ENCODE measurements around the gene ACSL5. TPM values are rescaled to one million over a fixed set of nuclear protein-coding genes. Genes with fewer than 3 reads are reported as not detected.

The ACSL5 gene
- total RNA-seq, 1 donor from 2014 or later: 9.3 TPM

DNA sequence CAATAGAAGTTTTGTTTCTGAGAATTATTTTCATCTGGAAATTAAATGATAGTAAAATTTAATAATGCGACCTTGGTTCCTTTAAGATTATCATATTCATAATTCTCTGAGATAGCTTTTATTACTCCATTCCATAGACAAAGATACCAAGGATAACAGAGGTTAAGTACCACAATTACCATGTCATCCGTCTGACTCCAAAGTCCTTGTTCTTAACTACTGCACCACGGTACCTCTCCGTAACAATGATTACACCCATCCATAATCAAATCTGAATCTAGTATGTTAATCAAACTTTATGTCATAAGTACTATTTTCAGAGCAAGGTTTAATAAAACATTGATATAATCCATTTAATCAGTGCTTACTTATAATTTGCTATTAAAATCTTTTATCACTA, 64.4 kb downstream of the ACSL5 start:
- no peak for DNase-seq (ENCODE audit: low spot score in 2 of 2)
- Histone ChIP-seq H3K9me3 (no peaks in the 10 kb centered on the region), H3K36me3 (peaks cover 37 to 75% of the 10 kb centered on the region in 2 donors), H3K27me3 (no peaks in the 10 kb centered on the region), H3K27ac (no peak overlapping the region), H3K4me1 (no peaks in the 10 kb centered on the region), H3K4me3 (no peak overlapping the region)
- intact Hi-C loops (cut with DNase I): no loop called here
- TF ChIP-seq, protein P1, sequence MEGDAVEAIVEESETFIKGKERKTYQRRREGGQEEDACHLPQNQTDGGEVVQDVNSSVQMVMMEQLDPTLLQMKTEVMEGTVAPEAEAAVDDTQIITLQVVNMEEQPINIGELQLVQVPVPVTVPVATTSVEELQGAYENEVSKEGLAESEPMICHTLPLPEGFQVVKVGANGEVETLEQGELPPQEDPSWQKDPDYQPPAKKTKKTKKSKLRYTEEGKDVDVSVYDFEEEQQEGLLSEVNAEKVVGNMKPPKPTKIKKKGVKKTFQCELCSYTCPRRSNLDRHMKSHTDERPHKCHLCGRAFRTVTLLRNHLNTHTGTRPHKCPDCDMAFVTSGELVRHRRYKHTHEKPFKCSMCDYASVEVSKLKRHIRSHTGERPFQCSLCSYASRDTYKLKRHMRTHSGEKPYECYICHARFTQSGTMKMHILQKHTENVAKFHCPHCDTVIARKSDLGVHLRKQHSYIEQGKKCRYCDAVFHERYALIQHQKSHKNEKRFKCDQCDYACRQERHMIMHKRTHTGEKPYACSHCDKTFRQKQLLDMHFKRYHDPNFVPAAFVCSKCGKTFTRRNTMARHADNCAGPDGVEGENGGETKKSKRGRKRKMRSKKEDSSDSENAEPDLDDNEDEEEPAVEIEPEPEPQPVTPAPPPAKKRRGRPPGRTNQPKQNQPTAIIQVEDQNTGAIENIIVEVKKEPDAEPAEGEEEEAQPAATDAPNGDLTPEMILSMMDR (IDR thresholded peaks at IDR 0.05): no peak

DNA sequence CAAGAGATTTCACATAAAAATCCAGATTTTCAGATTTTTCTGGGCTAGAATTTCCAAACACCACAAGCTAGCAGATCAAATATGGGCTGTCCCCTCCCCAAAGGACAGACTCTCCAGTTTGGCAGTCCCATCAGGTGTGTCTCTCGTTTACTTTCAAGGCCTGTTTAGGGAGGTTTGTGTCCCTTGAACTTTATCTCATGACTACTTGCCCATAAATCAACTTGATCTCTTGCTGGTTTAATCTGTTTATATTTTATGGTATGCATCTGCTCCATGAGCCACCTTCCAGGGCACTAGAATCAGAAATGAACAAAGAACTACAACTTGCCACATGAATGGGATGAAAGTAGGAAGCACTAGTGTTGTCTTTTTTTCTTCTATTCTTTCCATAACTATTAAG, 67.6 kb downstream of the ACSL5 start:
- no peak for DNase-seq (ENCODE audit: low spot score in 2 of 2)
- TF ChIP-seq, protein P1 (IDR thresholded peaks at IDR 0.05): no peak
- H3K9me3 ChIP-seq: no peaks in the 10 kb centered on the region
- peaks cover 22 to 68% of the 10 kb centered on the region in 2 donors for H3K36me3 ChIP-seq
- no peaks in the 10 kb centered on the region for H3K27me3 ChIP-seq
- H3K4me3 ChIP-seq: no peak overlapping the region
- H3K27ac ChIP-seq: no peak overlapping the region
- intact Hi-C loops (cut with DNase I): no loop called here
- H3K4me1 ChIP-seq: peaks cover 0 to 7% of the 10 kb centered on the region in 2 donors

DNA sequence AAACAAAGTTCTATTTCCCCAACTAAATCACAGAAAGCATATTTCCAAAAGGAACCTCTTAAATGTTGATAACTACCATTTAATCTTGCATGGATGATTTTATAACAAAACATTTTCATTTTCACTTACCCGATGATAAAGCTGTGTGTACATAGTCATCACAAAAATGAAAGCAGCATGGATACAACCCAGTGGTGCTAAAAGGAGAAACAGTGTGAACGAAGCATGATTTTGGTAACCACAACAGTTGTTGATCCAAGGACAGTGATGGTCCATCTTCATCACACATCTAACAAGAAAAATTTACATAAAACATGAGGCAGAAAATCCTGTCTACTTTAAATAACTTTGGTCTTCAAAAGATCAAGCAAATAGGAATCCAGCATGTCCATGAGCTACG, 68.1 kb downstream of the ACSL5 start:
- Histone ChIP-seq H3K27me3 (no peaks in the 10 kb centered on the region), H3K4me1 (peaks cover 0 to 7% of the 10 kb centered on the region in 2 donors), H3K27ac (no peak overlapping the region), H3K4me3 (no peak overlapping the region), H3K9me3 (no peaks in the 10 kb centered on the region), H3K36me3 (peaks cover 19 to 64% of the 10 kb centered on the region in 2 donors)
- no peak for DNase-seq (ENCODE audit: low spot score in 2 of 2)
- TF ChIP-seq, protein P1 (IDR thresholded peaks at IDR 0.05): no peak
- intact Hi-C loops (cut with DNase I): no loop called here

DNA sequence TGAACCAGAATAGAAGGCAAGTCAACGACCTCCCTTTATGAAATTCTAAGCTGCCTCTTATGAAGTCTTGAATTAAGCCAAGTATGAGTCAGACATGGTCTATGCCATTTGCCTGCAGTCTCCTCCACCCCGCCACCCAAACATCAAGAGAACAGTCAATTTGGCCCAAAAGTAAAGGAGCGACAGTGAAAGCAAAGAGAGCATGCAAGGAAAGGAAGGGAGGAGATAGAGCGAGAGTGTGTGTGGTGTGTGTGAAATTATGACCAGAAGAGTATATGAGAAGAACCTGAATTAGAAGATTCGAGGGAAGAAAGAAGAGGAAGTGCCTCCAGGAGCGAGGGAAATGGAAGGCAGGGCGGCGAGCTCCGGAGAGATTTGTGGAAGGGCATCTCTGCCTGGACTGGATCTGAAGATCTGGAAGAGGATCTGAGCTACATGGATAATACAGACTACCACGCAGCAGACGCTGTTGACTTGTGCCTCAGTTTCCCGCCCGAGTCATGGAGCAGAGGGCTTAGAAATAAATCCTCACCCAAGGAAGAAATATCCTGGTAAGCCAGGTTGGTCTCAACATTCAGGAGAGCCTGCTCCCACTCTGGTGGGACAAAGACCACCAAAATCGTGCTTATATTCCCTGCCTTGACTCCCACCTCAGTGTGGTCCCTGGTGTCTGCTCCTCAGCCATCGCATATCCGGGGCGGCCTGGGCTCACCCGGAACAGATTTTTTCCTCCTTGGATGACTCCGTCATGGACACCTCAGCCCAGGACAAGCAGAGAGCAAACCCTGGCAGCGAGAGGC, 72.3 kb downstream of the ACSL5 start:
- H3K4me3 ChIP-seq: peak overlapping the region; percentile 72 to 88
- intact Hi-C loops (cut with DNase I): loop anchor here (5.0 kb wide), 1 partner anchor 264 kb away; the partner anchor contains the start of gene GPAM
- no peaks in the 10 kb centered on the region for H3K9me3 ChIP-seq
- peaks cover 3 to 33% of the 10 kb centered on the region in 2 donors for H3K36me3 ChIP-seq
- TF ChIP-seq, protein P1 (IDR thresholded peaks at IDR 0.05): no peak
- H3K27ac ChIP-seq: peak overlapping the region; percentile 69 to 90
- DNase-seq (ENCODE audit: low spot score in 2 of 2): no peak
- H3K4me1 ChIP-seq: peaks cover 0 to 13% of the 10 kb centered on the region in 2 donors
- no peaks in the 10 kb centered on the region for H3K27me3 ChIP-seq

DNA sequence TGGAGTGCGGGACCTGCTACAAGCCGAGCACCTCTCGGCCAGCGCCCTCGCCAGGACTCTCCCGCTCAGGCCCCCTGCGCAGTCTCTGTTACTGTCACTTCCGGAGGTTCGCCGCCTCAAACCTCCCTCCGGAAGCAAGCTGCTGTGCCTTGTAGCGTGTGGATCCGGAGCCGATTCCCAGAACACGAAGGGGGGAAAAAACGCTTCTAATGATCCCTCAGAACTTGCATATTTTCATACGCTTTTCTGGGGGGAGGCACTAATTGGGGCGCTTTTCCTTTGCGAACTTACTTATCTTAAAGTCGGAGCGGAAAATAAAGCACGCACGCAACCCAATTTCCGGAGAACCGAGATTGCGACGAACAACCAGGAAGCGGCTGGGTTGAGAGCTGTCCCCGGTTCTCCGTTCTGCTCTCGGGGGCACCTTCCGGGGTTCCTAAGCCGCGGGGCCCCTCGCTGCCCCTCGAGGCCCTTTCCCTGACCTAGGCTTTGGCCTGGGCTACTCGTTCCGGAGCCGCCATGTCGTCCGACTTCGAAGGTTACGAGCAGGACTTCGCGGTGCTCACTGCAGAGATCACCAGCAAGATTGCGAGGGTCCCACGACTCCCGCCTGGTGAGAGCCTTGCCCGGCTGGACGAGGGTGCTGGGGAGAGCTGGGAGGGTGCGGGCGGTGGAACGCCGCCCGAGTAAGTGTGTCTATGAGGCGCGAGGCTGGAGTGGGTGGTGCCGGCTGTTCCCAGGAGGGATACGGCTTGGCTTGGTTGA, 73.1 kb downstream of the ACSL5 start, which contains the start of the genes VTI1A and ZDHHC6:
Gene VTI1A (plus strand): TSS at position 361 of the 765 bp plus-strand sequence. CDS start 159 bp downstream, at position 520.
Gene ZDHHC6 (minus strand): TSS at position 60 of the 765 bp plus-strand sequence. CDS start 1,478 bp downstream, outside the sequence.
- Histone ChIP-seq H3K27me3 (no peaks in the 10 kb centered on the region), H3K9me3 (no peaks in the 10 kb centered on the region), H3K4me1 (peaks cover 0 to 13% of the 10 kb centered on the region in 2 donors), H3K4me3 (peak within 1 kb of the TSS; percentile 72 to 88), H3K36me3 (peaks cover 3 to 26% of the 10 kb centered on the region in 2 donors), H3K27ac (peak within 1 kb of the TSS; percentile 69 to 90)
- intact Hi-C loops (cut with DNase I): loop anchor here (5.0 kb wide), 1 partner anchor 265 kb away; the partner anchor contains the start of gene GPAM
- TF ChIP-seq, protein P1 (IDR thresholded peaks at IDR 0.05): peak in 2 of 3 experiments; percentile 17 to 20
- peak; percentile 24 to 91 for DNase-seq (ENCODE audit: low spot score in 2 of 2)
